Measurements from ENCODE around the gene NDUFS4. TPM values are rescaled to one million over a fixed set of nuclear protein-coding genes. Genes with fewer than 3 reads are reported as not detected.

NDUFS4 gene
- total RNA-seq, 1 donor from 2014 or later = 62.9 TPM

GRCh38 chr5:53557386-53557785 is 3.1 kb upstream of the NDUFS4 start:
- Histone ChIP-seq H3K4me1 (peaks cover 14% of the 10 kb centered on the region), H3K36me3 (no peaks in the 10 kb centered on the region)
- intact Hi-C loops (cut with DNase I) = no loop called here

GRCh38 chr5:53558966-53559365 is 1.5 kb upstream of the NDUFS4 start:
- no peaks in the 10 kb centered on the region for H3K9me3 ChIP-seq
- H3K4me1 ChIP-seq = peaks cover 29% of the 10 kb centered on the region
- no peak overlapping the region for H3K4me3 ChIP-seq
- H3K27me3 ChIP-seq = no peaks in the 10 kb centered on the region
- no peaks in the 10 kb centered on the region for H3K36me3 ChIP-seq
- no peak for DNase-seq (ENCODE audit: extremely low spot score in 2 of 2)
- TF ChIP-seq CTCF (IDR thresholded peaks at IDR 0.05) (no peak), POLR2A (IDR thresholded peaks at IDR 0.05) (no peak), POLR2AphosphoS5 (IDR thresholded peaks at IDR 0.05; ENCODE audit: insufficient read depth in 1 of 2, low read depth in 1 of 2) (no peak)
- no peak overlapping the region for H3K27ac ChIP-seq
- intact Hi-C loops (cut with DNase I) = no loop called here

More at GRCh38 chr5:53557386-53557785, 3.1 kb upstream of the NDUFS4 start:
- Histone ChIP-seq H3K27me3 (no peaks in the 10 kb centered on the region), H3K4me3 (no peak overlapping the region), H3K27ac (no peak overlapping the region), H3K9me3 (no peaks in the 10 kb centered on the region)
- DNase-seq (ENCODE audit: extremely low spot score in 2 of 2) = no peak
- TF ChIP-seq POLR2A (IDR thresholded peaks at IDR 0.05) (no peak), CTCF (IDR thresholded peaks at IDR 0.05) (no peak), POLR2AphosphoS5 (IDR thresholded peaks at IDR 0.05; ENCODE audit: insufficient read depth in 1 of 2, low read depth in 1 of 2) (no peak)

- intact Hi-C loops (cut with DNase I) = no loop called here
- TF ChIP-seq CTCF (IDR thresholded peaks at IDR 0.05) (no peak), POLR2AphosphoS5 (IDR thresholded peaks at IDR 0.05; ENCODE audit: insufficient read depth in 1 of 2, low read depth in 1 of 2) (no peak), POLR2A (IDR thresholded peaks at IDR 0.05) (no peak)
- Histone ChIP-seq H3K4me3 (peak overlapping the region; percentile 71 to 93), H3K27me3 (no peaks in the 10 kb centered on the region), H3K27ac (peak overlapping the region; percentile 87), H3K4me1 (peaks cover 35% of the 10 kb centered on the region), H3K9me3 (no peaks in the 10 kb centered on the region), H3K36me3 (no peaks in the 10 kb centered on the region)
- DNase-seq (ENCODE audit: extremely low spot score in 2 of 2) = no peak
These were observed 411 bp upstream of the NDUFS4 start for GRCh38 chr5:53560028-53560427.

GRCh38 chr5:53568401-53568800 is 8.0 kb downstream of the NDUFS4 start:
- no peak overlapping the region for H3K4me3 ChIP-seq
- no peaks in the 10 kb centered on the region for H3K9me3 ChIP-seq
- no peak overlapping the region for H3K27ac ChIP-seq
- TF ChIP-seq CTCF (IDR thresholded peaks at IDR 0.05) = no peak
- TF ChIP-seq POLR2AphosphoS5 (IDR thresholded peaks at IDR 0.05; ENCODE audit: insufficient read depth in 1 of 2, low read depth in 1 of 2) = no peak
- no peak for TF ChIP-seq POLR2A (IDR thresholded peaks at IDR 0.05)
- no peaks in the 10 kb centered on the region for H3K27me3 ChIP-seq
- no peak for DNase-seq (ENCODE audit: extremely low spot score in 2 of 2)
- intact Hi-C loops (cut with DNase I) = no loop called here
- H3K36me3 ChIP-seq = no peaks in the 10 kb centered on the region
- H3K4me1 ChIP-seq = peaks cover 29% of the 10 kb centered on the region

- peaks cover 25% of the 10 kb centered on the region for H3K4me1 ChIP-seq
- no peaks in the 10 kb centered on the region for H3K27me3 ChIP-seq
- TF ChIP-seq CTCF (IDR thresholded peaks at IDR 0.05) (no peak), POLR2AphosphoS5 (IDR thresholded peaks at IDR 0.05; ENCODE audit: insufficient read depth in 1 of 2, low read depth in 1 of 2) (no peak), POLR2A (IDR thresholded peaks at IDR 0.05) (no peak)
- no peaks in the 10 kb centered on the region for H3K9me3 ChIP-seq
- no peak for DNase-seq (ENCODE audit: extremely low spot score in 2 of 2)
- H3K27ac ChIP-seq = no peak overlapping the region
- H3K4me3 ChIP-seq = no peak overlapping the region
- intact Hi-C loops (cut with DNase I) = no loop called here
- H3K36me3 ChIP-seq = no peaks in the 10 kb centered on the region
These were observed 8.4 kb downstream of the NDUFS4 start for GRCh38 chr5:53568871-53569270.

Data from vagina (tissue), 2 donors.